HG03354 (cell line): ENCODE results near the gene S100Z.
"Not testable (repeated sequence)": the region's sequence is repeated elsewhere in the genome, so short reads cannot be mapped to it uniquely, and the experiment has no call there.

Experiments
- ATAC-seq: cut with Tn5 transposase; IDR thresholded peaks from one replicate; pipeline ENCODE4 v1.9.1; 2021; ENCODE audit warnings: mild to moderate bottlenecking; ENCODE audit not compliant: unreplicated experiment, poor library complexity, severe bottlenecking

S100Z gene

DNA sequence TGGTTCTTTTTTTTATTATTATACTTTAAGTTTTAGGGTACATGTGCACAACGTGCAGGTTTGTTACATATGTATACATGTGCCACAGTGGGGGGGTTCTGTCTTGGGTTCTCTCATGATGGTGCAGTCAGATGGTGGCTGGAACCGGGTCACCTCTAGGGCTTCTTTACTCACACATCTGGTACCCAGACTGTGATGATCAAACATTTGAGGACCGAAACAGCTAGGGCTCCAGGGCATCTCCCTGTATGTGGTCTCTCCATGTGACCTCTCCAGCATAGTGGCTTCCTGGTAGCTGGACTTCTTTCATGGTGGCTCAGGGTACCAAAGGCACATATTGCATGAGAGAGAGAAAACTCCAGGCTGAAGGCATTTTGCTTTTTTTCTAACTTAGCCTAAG lies 93.2 kb downstream of the S100Z start:
- ATAC-seq = no peak

DNA sequence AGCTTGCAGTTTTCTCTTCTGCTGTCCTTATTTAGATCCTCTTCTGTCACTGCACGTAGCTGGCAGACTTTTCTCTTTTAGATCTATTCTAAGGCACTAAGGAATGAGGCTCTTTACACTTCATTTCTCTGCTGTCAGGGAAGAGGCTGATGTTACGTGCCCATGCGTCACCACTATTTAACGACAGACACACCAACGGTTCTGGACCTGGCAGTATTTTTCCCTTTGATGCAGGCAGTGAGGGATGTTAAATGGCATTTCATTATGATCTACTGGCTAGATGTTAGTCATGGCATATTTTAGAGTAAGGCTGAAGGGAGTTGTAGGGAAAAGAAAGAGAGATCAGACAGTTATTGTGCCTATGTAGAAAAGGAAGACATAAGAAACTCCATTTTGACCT lies 94.8 kb downstream of the S100Z start:
- ATAC-seq = no peak

- ATAC-seq = not testable (repeated sequence)
These were observed 95.4 kb downstream of the S100Z start for GRCh38 chr5:76945238-76945637.

DNA sequence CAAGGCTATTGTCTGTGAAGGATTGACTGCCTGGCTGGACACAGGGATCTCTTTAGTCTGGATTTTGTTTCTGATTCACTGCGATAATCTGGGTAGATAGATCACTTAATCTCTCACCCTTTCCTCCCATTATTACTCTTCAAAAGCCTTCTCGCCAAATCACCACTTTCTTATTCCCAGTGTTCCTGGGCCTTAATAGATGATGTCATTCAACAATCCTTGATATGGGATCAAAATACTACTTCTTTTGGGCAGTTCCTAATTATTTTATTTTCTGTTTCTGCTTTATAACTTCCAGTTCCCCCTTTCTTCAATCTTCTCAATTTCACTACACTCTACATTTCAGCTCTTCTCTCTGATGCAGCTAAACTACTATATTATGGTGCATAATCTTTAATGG lies 96.3 kb downstream of the S100Z start:
- ATAC-seq = no peak

DNA sequence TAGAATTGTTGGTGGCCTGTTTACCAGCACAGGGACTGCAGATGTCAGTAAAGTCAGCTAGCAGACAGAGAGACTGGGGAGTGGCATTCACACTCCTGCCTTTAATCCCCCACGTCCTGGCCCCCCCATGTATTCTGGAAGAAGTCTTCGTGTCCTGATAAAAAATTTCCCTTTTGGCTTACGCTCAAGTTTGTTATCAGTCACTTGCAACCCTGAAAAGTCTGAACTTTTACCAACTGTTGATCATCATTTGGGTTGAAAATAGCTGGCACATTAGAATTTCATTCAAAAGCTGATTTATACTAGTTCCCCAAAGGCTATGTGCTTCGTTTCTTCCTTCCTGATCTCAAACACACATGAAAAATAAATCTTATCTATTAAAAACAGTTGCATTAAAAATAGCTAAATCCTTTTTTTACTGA lies 97.3 kb downstream of the S100Z start:
- ATAC-seq = no peak

- ATAC-seq = no peak
These were observed 103.2 kb downstream of the S100Z start, which contains the start of gene CRHBP for GRCh38 chr5:76952795-76953536. TSS of gene CRHBP (plus strand) at chr5:76953045. CDS start at chr5:76953135, 90 bp downstream.

GRCh38 chr5:76953551-76954382 lies 104.0 kb downstream of the S100Z start:
- ATAC-seq = no peak

GRCh38 chr5:76954383-76954763 lies 104.6 kb downstream of the S100Z start:
- no peak for ATAC-seq

GRCh38 chr5:76956033-76956432 lies 106.2 kb downstream of the S100Z start:
- no peak for ATAC-seq

GRCh38 chr5:76958991-76959767 lies 109.4 kb downstream of the S100Z start:
- ATAC-seq = no peak

DNA sequence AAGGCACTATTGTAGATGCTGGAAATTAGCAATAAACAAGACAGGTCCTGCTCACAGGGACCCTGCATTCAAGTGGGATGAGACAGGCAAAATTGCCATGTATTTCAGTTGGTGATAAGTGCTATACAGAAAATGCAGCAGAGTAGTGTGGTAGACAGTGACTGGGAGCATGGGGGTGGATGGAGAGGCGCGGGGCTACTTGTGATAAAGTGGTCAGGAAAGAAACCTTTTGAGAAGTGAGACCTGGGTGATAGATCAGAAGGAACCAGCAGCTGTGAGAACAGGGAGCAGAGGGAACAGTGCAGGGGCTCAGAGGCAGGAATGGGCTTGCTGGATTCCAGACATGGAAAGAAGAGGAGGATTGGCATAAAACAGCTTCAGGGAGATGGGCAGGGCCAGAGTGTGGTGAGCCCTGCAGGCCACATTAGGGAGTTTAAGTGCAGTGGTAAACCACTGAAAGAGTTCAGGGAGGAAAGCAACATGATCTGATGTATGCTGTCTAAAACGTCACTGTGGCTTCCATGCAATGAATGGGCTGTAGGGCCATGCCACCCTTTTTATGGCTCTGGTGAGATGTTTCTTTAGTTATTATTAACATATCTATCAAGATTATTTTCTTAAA lies 110.3 kb downstream of the S100Z start:
- ATAC-seq = no peak

- ATAC-seq = no peak
These were observed 114.2 kb downstream of the S100Z start for GRCh38 chr5:76964060-76964459.
